H7 (cell line): Measurements from ENCODE around the gene PARK7. TPM values are rescaled to one million over a fixed set of nuclear protein-coding genes. Genes with fewer than 3 reads are reported as not detected.

Experiments used
- DNase-seq: peaks from one replicate; pipeline ENCODE4 v3.0.0; 2012
- H3K27me3 ChIP-seq: 2 replicates; pipeline ENCODE4 v1.6.0; 2011; ENCODE audit warnings: mild to moderate bottlenecking, low read length; ENCODE audit not compliant: control insufficient read depth, insufficient read depth
- H3K36me3 ChIP-seq: replicated peaks from 2 replicates; pipeline ENCODE4 v1.5.1; 2011; ENCODE audit warnings: low read length; ENCODE audit not compliant: control insufficient read depth, insufficient read depth
- H3K4me3 ChIP-seq: 2 replicates; pipeline ENCODE4 v1.5.1; 2011; ENCODE audit warnings: low read depth, mild to moderate bottlenecking, control low read depth, low read length, moderate library complexity; ENCODE audit not compliant: insufficient read depth
- total RNA-seq: library from RNA; depleted of rRNA; stranded (reverse); fragments of >200 nt; shearing (Covaris generic); gene quantifications from 2 replicates; pipeline ENCODE4 v1.2.3, GENCODE V29; 2014

PARK7 gene
- total RNA-seq, 1 experiment from 2014 or later = 298 TPM

DNA sequence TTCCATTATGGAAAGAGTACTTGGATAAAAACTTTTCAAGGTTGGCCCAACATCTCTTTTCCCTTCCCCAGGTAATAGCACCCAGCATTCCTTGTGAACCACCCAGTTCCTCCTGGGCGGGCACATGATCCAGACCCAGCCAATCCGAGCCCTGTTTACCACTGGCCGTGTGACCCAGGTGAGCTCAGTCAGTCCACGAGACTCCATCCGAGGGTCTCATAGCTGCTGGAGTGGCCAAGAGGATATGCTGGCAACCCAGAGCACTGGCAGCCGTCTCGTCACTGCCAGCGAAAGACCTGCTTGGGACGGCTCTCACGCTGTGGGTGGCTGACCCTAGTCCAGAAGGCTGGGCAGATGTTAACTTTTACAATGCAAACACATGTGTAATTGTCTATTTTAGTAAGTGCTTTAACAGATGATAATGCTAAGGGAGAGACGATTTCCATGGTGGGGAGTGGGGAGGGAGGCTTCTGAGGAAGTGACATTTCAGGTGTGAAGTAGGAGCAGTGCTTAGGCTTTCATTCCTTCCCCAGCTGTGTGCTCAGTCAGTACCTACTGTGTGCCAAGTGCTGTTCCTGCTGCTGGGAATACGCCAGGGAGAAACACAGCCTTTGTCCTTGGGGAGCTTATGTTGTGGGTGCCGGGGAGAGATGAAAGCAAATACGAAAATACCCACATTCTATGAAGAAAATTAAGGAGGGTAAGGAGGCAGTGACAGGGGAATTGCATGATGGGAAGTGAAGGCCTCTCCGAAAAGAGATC is 24.5 kb downstream of the PARK7 start:
- Histone ChIP-seq H3K4me3 (no peak overlapping the region), H3K27me3 (no peaks in the 10 kb centered on the region), H3K36me3 (peaks cover 17% of the 10 kb centered on the region)
- DNase-seq = no peak

DNA sequence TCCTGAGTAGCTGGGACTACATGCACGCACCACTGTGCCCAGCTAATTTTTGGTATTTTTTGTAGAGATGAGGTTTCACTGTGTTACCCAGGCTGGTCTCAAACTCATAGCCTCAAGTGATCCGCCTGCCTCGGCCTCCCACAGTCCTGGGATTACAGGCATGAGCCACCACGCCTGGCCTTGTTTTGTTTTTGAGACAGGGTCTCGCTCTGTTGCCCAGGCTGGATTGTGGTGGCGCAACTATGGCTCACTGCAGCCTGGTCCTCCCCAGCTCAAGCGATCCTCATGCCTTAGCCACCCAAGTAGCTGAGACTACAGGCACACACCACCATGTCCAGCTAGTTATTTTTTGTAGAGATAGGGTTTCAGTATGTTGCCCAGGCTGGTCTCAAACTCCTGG is 26.0 kb downstream of the PARK7 start:
- peaks cover 14% of the 10 kb centered on the region for H3K36me3 ChIP-seq
- H3K27me3 ChIP-seq = no peaks in the 10 kb centered on the region
- DNase-seq = no peak
- no peak overlapping the region for H3K4me3 ChIP-seq

DNA sequence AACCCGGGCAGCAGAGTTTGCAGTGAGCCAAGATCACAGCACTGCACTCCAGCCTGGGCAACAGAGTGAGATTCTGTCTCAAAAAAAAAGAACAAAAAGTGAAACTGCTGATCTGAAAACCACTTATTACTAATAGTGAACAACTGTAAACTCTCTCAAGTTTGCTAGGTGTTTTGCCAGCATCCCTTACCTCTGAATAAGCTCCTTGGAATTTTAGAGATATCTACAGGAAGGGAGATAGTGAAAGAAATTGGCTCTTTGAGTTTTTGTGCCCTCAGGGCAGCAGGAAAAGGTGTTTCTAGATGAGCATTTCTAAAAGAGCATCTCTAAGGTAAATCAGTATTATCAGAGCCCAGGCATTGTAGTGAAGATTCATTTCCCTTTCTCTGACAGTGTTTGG is 27.1 kb downstream of the PARK7 start:
- Histone ChIP-seq H3K36me3 (peaks cover 7% of the 10 kb centered on the region), H3K27me3 (no peaks in the 10 kb centered on the region), H3K4me3 (no peak overlapping the region)
- DNase-seq = no peak

- Histone ChIP-seq H3K27me3 (no peaks in the 10 kb centered on the region), H3K36me3 (peaks cover 7% of the 10 kb centered on the region), H3K4me3 (no peak overlapping the region)
- DNase-seq = no peak
Observed at GRCh38 chr1:7989762-7990428, 28.4 kb downstream of the PARK7 start.

DNA sequence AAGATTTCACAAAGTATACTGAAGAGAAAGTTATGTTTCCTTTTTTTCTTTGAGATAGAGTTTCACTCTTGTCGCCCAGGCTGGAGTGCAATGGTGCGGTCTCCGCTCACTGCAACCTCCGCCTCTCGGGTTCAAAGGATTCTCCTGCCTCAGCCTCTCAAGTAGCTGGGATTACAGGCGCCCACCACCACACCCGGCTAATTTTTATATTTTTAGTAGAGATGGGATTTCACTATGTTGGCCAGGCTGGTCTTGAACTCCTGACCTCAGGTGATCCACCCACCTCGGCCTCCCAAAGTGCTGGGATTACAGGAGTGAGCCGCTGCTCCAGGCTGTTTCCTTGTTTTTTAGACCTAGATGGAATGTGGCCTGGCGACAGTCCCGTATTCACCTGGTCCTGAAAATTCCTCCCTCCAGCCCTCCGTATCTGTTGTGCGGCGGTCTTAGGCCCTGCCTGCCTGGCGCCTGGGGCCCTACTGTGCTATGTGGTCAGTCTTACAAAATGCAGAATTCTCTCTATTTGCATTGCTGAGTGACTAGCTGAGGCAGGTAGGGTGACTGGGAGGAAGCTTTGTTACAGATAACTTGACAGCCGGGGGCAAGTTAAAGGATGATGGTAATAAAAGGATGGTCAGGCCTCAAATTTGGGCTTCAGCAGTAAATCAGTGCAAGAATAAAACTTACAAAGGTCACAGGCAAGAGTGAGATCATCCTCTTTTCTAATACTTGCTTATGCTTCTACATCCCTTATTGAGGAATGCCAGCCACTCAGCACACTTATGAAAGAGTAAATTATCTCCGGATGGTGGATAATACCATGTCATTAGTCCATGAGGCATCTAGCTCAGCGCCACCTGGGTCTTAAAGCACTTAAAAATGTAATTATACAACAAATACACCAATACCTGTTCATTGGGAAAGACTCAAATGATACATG is 30.3 kb downstream of the PARK7 start:
- peaks cover 2% of the 10 kb centered on the region; the same call in 1 of the 2 replicates for H3K36me3 ChIP-seq
- no peak overlapping the region for H3K4me3 ChIP-seq
- peak; percentile 87 for DNase-seq
- no peaks in the 10 kb centered on the region for H3K27me3 ChIP-seq

GRCh38 chr1:7992885-7993284 is 31.4 kb downstream of the PARK7 start:
- no peak overlapping the region for H3K4me3 ChIP-seq
- H3K36me3 ChIP-seq = peaks cover under 1% of the 10 kb centered on the region; the same call in 1 of the 2 replicates
- no peak for DNase-seq
- no peaks in the 10 kb centered on the region for H3K27me3 ChIP-seq

DNA sequence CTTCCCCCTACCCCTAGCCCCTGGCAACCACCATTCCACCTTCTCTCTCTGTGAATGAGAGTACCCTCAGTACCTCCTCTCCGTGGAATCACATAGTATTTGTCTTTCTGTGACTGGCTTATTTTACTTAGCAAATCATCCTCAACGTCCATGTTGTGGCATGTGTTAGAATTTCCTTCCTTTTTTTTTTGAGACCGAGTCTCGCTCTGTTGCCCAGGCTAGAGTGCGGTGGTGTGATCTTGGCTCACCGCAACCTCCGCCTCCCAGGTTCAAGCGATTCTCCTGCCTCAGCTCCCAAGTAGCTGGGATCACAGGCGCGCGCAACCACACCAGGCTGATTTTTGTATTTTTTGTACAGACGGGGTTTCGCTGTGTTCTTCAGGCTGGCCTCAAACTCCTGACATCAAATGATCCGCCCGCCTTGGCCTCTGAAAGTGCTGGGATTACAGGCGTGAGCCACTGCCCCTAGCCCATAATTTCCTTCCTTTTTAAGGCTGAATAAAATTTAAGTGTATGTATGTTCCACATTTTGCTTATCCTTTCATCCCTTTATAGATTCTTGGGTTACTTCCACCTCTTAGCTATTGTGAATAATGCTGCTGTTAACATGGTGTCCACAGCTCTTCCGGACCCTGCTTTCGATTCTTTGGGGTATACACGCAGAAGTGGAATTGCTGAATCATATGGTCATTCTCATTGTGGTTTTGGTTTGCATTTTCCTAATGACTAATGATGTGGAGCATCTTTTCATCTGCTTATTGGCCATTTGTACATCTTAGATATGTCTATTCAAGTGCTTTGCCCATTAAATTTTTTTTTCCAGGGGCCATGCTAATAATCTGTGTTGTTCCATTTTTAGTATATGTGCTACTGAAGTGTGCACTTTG is 32.3 kb downstream of the PARK7 start:
- no peaks in the 10 kb centered on the region for H3K27me3 ChIP-seq
- no peak overlapping the region for H3K4me3 ChIP-seq
- no peaks in the 10 kb centered on the region for H3K36me3 ChIP-seq
- no peak for DNase-seq

DNA sequence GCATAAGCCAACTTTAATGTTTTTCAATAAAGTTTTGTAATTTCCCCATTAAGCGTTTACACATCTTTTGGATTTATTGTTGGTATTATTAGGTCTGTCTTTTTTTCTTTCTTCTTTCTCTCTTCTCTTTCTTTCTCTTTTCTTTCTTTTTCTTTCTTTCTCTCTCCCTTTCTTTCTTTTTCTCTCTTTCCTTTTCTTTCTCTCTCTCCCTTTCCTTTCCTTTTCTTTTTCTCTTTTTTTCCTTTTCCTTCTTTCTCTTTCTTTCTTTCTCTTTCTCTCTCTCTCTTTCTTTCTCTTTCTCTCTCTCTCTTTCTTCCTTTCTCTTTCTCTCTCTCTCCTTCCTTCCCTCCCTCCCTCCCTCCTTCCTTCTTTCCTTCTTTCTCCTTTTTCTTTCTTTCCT is 33.3 kb downstream of the PARK7 start:
- no peak for DNase-seq
- Histone ChIP-seq H3K4me3 (no peak overlapping the region), H3K27me3 (no peaks in the 10 kb centered on the region), H3K36me3 (no peaks in the 10 kb centered on the region)

DNA sequence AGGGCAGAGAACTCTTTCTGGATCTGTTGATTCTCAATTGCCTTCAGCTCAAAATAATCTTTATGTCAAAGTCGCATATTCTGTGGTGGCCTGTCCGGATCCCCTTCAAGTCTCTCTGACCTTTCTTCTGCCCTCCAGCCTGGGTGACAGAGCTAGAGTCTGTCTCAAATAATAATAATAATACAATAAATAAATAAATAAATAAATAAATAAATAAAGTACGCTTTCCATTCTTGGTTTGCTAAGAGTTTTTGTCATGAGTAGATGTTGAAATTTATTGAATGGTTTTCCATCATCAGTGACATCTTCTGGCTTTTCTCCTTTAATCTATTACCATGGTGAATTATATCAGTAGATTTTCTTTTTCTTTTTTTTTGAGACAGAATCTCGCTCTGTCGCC is 33.9 kb downstream of the PARK7 start:
- no peak overlapping the region for H3K4me3 ChIP-seq
- no peaks in the 10 kb centered on the region for H3K27me3 ChIP-seq
- no peaks in the 10 kb centered on the region for H3K36me3 ChIP-seq
- no peak for DNase-seq

- Histone ChIP-seq H3K27me3 (no peaks in the 10 kb centered on the region), H3K36me3 (no peaks in the 10 kb centered on the region), H3K4me3 (no peak overlapping the region)
- DNase-seq = no peak
Observed at GRCh38 chr1:8002329-8002910, 40.9 kb downstream of the PARK7 start.

DNA sequence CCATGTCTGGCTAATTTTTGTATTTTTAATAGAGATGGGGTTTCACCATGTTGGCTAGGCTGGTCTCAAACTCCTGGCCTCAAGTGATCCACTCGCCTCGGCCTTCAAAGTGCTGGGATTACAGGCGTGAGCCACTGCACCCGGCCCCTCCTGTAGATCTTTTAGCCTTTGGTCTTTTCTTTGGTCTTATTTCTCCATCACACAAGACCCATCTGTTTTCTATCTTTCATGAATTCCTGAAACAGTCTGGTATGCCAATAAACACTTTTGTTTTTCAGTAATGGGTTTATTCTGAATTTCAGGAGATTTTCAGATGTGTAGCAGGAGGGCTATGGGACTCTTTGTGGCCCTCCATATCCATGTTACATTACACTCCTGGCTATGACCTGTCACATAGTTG is 41.4 kb downstream of the PARK7 start:
- Histone ChIP-seq H3K36me3 (no peaks in the 10 kb centered on the region), H3K4me3 (no peak overlapping the region), H3K27me3 (no peaks in the 10 kb centered on the region)
- DNase-seq = no peak

GRCh38 chr1:8003438-8004112 is 42.1 kb downstream of the PARK7 start:
- no peaks in the 10 kb centered on the region for H3K27me3 ChIP-seq

GRCh38 chr1:8004113-8004802 is 42.7 kb downstream of the PARK7 start:
- Histone ChIP-seq H3K27me3 (no peaks in the 10 kb centered on the region), H3K36me3 (no peaks in the 10 kb centered on the region), H3K4me3 (no peak overlapping the region)
- no peak for DNase-seq

More at GRCh38 chr1:8003438-8004112, 42.1 kb downstream of the PARK7 start:
- DNase-seq = no peak
- Histone ChIP-seq H3K4me3 (no peak overlapping the region), H3K36me3 (no peaks in the 10 kb centered on the region)
